K562 (cell line): ENCODE results near the gene HGFAC. TPM values are rescaled to one million over a fixed set of nuclear protein-coding genes. Genes with fewer than 3 reads are reported as not detected.

Experiments used
- MAFF ChIP-seq: IDR thresholded peaks from 2 replicates; pipeline ENCODE4 v1.6.1; 2012; ENCODE audit warnings: low read length, improper control_type of control experiment
- NRF1 ChIP-seq, 2 experiments: fragments of 450-650 bp; IDR thresholded peaks in 1 of 2; conservative IDR thresholded peaks in 1 of 2; 2 replicates each; pipeline ENCODE4 v1.6.1; 2014; ENCODE audit warnings: mild to moderate bottlenecking in 2 of 2
- polyA plus RNA-seq, 8 experiments: library from polyadenylated mRNA; depleted of rRNA in 4 of 8; stranded (reverse) in 5 of 8; unstranded in 3 of 8; fragments of >200 nt; fragmentation: Nextera tagmentation in 2 of 8; fragmentation: Illumina TruSeq in 1 of 8; extraction: Ambion mirVana in 2 of 8; extraction: Trizol in 1 of 8; gene quantifications; 2 replicates each; pipeline versions ENCODE4 v1.2.1 to v1.2.3, GENCODE V29; 2011 to 2014; ENCODE audit warnings: inconsistent platforms in 1 of 8, missing spikeins in 1 of 8
- total RNA-seq, 7 experiments: library from RNA; depleted of rRNA in 6 of 7; stranded (reverse); fragments of >200 nt in 6 of 7; fragmentation: Illumina TruSeq in 2 of 7; extraction: Trizol in 2 of 7; gene quantifications; 2 replicates each; pipeline versions ENCODE4 v1.2.1 to v1.2.3, GENCODE V29; 2011 to 2021; ENCODE audit warnings: low replicate concordance in 1 of 7
- TF ChIP-seq, protein P1 (sequence below): sonication (generic); formaldehyde crosslinking; IDR thresholded peaks from 2 replicates; pipeline ENCODE4 v1.8.0; 2023; ENCODE audit warnings: missing genetic modification reagents, mild to moderate bottlenecking, borderline replicate concordance
- TF ChIP-seq, protein P2 (sequence below): fragments of 250-450 bp; sonication (Bioruptor Pico); IDR thresholded peaks from 2 replicates; pipeline ENCODE4 v1.8.0; 2022; ENCODE audit warnings: moderate library complexity, mild to moderate bottlenecking, inconsistent platforms
- TF ChIP-seq, protein P3 (sequence below): fragments of 150-350 bp; IDR thresholded peaks from 2 replicates; pipeline ENCODE4 v1.6.1; 2014; ENCODE audit warnings: low read depth, mild to moderate bottlenecking, low read length, borderline replicate concordance

HGFAC gene
- total and polyA plus RNA-seq, 9 of the 15 experiments (the other 6 are each of a cell fraction or from before 2014, with no cell fraction given): 0.13 TPM; not detected in 8

DNA sequence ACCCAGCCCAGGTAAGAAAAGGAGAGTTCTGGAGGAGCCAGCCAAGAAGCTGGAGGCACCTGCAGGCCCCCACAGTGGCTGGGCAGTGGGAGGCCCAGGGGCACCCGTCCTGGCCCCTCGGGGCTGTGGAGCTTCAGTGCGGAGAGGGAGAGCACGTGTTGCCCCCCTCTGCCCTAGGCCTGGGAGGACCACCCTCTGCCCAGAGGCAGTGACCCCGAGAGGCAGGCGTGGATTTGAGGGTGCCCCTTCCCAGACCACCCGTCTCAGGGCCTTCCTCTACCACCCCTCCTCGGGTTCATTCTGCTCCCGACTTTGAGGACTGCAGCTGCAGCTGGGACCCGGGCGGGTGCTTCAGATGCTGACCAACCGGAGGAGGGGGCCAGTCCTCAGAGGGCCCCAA is 12.1 kb upstream of the HGFAC start (continued):
- TF ChIP-seq, protein P1, sequence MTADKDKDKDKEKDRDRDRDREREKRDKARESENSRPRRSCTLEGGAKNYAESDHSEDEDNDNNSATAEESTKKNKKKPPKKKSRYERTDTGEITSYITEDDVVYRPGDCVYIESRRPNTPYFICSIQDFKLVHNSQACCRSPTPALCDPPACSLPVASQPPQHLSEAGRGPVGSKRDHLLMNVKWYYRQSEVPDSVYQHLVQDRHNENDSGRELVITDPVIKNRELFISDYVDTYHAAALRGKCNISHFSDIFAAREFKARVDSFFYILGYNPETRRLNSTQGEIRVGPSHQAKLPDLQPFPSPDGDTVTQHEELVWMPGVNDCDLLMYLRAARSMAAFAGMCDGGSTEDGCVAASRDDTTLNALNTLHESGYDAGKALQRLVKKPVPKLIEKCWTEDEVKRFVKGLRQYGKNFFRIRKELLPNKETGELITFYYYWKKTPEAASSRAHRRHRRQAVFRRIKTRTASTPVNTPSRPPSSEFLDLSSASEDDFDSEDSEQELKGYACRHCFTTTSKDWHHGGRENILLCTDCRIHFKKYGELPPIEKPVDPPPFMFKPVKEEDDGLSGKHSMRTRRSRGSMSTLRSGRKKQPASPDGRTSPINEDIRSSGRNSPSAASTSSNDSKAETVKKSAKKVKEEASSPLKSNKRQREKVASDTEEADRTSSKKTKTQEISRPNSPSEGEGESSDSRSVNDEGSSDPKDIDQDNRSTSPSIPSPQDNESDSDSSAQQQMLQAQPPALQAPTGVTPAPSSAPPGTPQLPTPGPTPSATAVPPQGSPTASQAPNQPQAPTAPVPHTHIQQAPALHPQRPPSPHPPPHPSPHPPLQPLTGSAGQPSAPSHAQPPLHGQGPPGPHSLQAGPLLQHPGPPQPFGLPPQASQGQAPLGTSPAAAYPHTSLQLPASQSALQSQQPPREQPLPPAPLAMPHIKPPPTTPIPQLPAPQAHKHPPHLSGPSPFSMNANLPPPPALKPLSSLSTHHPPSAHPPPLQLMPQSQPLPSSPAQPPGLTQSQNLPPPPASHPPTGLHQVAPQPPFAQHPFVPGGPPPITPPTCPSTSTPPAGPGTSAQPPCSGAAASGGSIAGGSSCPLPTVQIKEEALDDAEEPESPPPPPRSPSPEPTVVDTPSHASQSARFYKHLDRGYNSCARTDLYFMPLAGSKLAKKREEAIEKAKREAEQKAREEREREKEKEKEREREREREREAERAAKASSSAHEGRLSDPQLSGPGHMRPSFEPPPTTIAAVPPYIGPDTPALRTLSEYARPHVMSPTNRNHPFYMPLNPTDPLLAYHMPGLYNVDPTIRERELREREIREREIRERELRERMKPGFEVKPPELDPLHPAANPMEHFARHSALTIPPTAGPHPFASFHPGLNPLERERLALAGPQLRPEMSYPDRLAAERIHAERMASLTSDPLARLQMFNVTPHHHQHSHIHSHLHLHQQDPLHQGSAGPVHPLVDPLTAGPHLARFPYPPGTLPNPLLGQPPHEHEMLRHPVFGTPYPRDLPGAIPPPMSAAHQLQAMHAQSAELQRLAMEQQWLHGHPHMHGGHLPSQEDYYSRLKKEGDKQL: no peak
- TF ChIP-seq, protein P2, sequence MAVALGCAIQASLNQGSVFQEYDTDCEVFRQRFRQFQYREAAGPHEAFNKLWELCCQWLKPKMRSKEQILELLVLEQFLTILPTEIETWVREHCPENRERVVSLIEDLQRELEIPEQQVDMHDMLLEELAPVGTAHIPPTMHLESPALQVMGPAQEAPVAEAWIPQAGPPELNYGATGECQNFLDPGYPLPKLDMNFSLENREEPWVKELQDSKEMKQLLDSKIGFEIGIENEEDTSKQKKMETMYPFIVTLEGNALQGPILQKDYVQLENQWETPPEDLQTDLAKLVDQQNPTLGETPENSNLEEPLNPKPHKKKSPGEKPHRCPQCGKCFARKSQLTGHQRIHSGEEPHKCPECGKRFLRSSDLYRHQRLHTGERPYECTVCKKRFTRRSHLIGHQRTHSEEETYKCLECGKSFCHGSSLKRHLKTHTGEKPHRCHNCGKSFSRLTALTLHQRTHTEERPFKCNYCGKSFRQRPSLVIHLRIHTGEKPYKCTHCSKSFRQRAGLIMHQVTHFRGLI (CRISPR knock-in tag): no peak
- TF ChIP-seq, protein P3, sequence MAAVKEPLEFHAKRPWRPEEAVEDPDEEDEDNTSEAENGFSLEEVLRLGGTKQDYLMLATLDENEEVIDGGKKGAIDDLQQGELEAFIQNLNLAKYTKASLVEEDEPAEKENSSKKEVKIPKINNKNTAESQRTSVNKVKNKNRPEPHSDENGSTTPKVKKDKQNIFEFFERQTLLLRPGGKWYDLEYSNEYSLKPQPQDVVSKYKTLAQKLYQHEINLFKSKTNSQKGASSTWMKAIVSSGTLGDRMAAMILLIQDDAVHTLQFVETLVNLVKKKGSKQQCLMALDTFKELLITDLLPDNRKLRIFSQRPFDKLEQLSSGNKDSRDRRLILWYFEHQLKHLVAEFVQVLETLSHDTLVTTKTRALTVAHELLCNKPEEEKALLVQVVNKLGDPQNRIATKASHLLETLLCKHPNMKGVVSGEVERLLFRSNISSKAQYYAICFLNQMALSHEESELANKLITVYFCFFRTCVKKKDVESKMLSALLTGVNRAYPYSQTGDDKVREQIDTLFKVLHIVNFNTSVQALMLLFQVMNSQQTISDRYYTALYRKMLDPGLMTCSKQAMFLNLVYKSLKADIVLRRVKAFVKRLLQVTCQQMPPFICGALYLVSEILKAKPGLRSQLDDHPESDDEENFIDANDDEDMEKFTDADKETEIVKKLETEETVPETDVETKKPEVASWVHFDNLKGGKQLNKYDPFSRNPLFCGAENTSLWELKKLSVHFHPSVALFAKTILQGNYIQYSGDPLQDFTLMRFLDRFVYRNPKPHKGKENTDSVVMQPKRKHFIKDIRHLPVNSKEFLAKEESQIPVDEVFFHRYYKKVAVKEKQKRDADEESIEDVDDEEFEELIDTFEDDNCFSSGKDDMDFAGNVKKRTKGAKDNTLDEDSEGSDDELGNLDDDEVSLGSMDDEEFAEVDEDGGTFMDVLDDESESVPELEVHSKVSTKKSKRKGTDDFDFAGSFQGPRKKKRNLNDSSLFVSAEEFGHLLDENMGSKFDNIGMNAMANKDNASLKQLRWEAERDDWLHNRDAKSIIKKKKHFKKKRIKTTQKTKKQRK: no peak
- TF ChIP-seq NRF1 (conservative IDR thresholded peaks at IDR 0.05 in 1 of 2, IDR thresholded peaks at IDR 0.05 in 1 of 2): no peak
- TF ChIP-seq MAFF: no peak
